Measurements from ENCODE around the gene BNC2.

- TF ChIP-seq POLR2A (IDR thresholded peaks at IDR 0.05; ENCODE audit: low read length) (no peak), GATA1 (IDR thresholded peaks at IDR 0.05; ENCODE audit: low read depth, low read length) (no peak)
Observed at GRCh38 chr9:16846986-16847385, 23.5 kb downstream of the BNC2 start.
